MCF 10A (cell line): ENCODE results near the gene SERPINB8. TPM values are rescaled to one million over a fixed set of nuclear protein-coding genes. Genes with fewer than 3 reads are reported as not detected.
A peak's percentile ranks its signal among the peaks of the same experiment; 100 is the strongest.
"Not testable (repeated sequence)": the region's sequence is repeated elsewhere in the genome, so short reads cannot be mapped to it uniquely, and the experiment has no call there.

Source experiments
- BruUV-seq: library from RNA; stranded (reverse); fragments of 400-500 nt; replicated peaks from 2 replicates; lab custom pipeline; 2021; lab: Mats Ljungman, UMichigan
- CTCF ChIA-PET: fragments of 300-600 bp; sonication (Branson Sonifier 250); formaldehyde crosslinking; extraction: SDS; loops from one replicate; lab custom pipeline; 2021; ENCODE audit warnings: antibody characterized with exemption, inconsistent platforms; lab: Yijun Ruan, JAX
- POLR2A ChIA-PET: fragments of 300-600, 350-650 bp; sonication (Branson Sonifier 250); formaldehyde crosslinking; extraction: SDS; loops from one replicate; lab custom pipeline; 2020; ENCODE audit warnings: antibody characterized with exemption, inconsistent platforms; lab: Yijun Ruan, JAX
- DNase-seq: peaks from one replicate; pipeline ENCODE4 v3.0.0-alpha.2; 2018; ENCODE audit not compliant: unreplicated experiment
- H3K27ac Mint-ChIP-seq: one replicate; pipeline ENCODE4 v1.8.0; 2022; ENCODE audit warnings: mild to moderate bottlenecking, low read depth, mixed read lengths; ENCODE audit not compliant: unreplicated experiment
- H3K27me3 Mint-ChIP-seq: one replicate; pipeline ENCODE4 v1.8.0; 2022; ENCODE audit warnings: mixed read lengths; ENCODE audit not compliant: insufficient read depth, unreplicated experiment
- H3K36me3 Mint-ChIP-seq: one replicate; pipeline ENCODE4 v1.8.0; 2022; ENCODE audit warnings: mild to moderate bottlenecking, moderate library complexity, mixed read lengths; ENCODE audit not compliant: insufficient read depth, unreplicated experiment
- H3K4me1 Mint-ChIP-seq: one replicate; pipeline ENCODE4 v1.8.0; 2022; ENCODE audit warnings: mixed read lengths; ENCODE audit not compliant: insufficient read depth, unreplicated experiment
- H3K4me3 Mint-ChIP-seq: one replicate; pipeline ENCODE4 v1.8.0; 2022; ENCODE audit warnings: mild to moderate bottlenecking, moderate library complexity, mixed read lengths; ENCODE audit not compliant: unreplicated experiment
- H3K9me3 Mint-ChIP-seq: one replicate; pipeline ENCODE4 v1.8.0; 2022; ENCODE audit warnings: mixed read lengths; ENCODE audit not compliant: unreplicated experiment
- intact Hi-C: fragments of 100-400 bp; cut with micrococcal nuclease; formaldehyde crosslinking; loops from 2 replicates; pipeline ENCODE4 v1.14.1; 2022
- total RNA-seq: library from RNA; stranded (reverse); gene quantifications from 2 replicates; pipeline ENCODE4 v1.2.3, GENCODE V29; 2022
- TF ChIP-seq, protein P1 (sequence below): fragments of 200-600 bp; IDR thresholded peaks from one replicate; pipeline ENCODE4 v1.8.0; 2022; ENCODE audit warnings: antibody characterized with exemption, mild to moderate bottlenecking; ENCODE audit not compliant: unreplicated experiment

SERPINB8 gene
- total RNA-seq, 1 experiment from 2014 or later: 58.0 TPM

DNA sequence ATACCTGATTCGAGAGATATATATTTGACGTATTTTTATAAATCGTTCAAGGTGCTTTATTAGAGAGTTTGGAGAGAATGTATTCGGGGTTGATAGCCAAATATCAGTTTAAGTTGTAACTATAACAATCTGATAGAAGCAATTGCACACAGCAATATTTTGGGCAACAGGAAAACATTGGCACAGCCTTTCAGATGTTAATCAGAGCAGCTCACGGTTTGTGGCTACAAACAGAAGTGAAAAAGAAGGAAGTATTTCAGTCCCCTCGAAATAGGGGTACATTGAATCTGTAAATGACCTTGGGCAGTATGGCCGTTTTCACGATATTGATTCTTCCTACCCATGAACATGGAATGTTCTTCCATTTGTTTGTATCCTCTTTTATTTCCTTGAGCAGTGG is 41.5 kb upstream of the SERPINB8 start:
- no peaks in the 10 kb centered on the region for H3K27me3 Mint-ChIP-seq
- no peak for DNase-seq
- ChIA-PET CTCF (interaction anchor here (0.6 to 1.0 kb wide), 3 partner anchors 8 to 127 kb away, joined by 3 to 6 read pairs (median 4); no protein-coding TSS in a partner anchor), POLR2A (interaction anchor here (0.7 kb wide), 1 partner anchor 34 kb away, joined by 3 read pairs; no protein-coding TSS in a partner anchor)
- no peaks in the 10 kb centered on the region for H3K36me3 Mint-ChIP-seq
- intact Hi-C loops: no loop called here
- no peaks in the 10 kb centered on the region for H3K9me3 Mint-ChIP-seq
- no peaks in the 10 kb centered on the region for H3K4me1 Mint-ChIP-seq
- BruUV-seq: no TSS peak
- H3K27ac Mint-ChIP-seq: no peak overlapping the region
- TF ChIP-seq, protein P1, sequence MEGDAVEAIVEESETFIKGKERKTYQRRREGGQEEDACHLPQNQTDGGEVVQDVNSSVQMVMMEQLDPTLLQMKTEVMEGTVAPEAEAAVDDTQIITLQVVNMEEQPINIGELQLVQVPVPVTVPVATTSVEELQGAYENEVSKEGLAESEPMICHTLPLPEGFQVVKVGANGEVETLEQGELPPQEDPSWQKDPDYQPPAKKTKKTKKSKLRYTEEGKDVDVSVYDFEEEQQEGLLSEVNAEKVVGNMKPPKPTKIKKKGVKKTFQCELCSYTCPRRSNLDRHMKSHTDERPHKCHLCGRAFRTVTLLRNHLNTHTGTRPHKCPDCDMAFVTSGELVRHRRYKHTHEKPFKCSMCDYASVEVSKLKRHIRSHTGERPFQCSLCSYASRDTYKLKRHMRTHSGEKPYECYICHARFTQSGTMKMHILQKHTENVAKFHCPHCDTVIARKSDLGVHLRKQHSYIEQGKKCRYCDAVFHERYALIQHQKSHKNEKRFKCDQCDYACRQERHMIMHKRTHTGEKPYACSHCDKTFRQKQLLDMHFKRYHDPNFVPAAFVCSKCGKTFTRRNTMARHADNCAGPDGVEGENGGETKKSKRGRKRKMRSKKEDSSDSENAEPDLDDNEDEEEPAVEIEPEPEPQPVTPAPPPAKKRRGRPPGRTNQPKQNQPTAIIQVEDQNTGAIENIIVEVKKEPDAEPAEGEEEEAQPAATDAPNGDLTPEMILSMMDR: no peak
- H3K4me3 Mint-ChIP-seq: no peak overlapping the region

DNA sequence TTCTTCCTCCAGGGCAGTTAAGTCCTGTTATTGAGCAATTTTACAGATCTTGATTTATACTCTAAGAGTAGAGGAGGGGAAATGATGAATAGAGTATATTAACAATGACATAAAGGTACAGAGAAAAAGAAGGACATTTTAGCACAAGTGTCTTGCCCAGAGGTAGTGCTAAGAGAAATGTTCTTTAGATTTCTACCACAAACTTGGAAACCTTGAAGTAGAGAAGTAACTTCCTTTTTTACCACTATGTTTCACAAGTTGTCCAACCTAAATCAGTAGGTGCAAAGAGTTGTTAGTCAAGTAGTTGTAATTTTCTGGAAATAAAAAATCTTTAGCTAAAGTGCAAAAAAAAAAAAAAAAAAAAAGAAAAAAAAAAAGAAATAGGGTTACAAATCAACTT is 40.5 kb upstream of the SERPINB8 start:
- POLR2A ChIA-PET, H3K4me1 Mint-ChIP-seq, H3K36me3 Mint-ChIP-seq, intact Hi-C loops, H3K27me3 Mint-ChIP-seq, H3K4me3 Mint-ChIP-seq, H3K27ac Mint-ChIP-seq, H3K9me3 Mint-ChIP-seq, DNase-seq, BruUV-seq: not testable (repeated sequence)
- CTCF ChIA-PET: interaction anchor here (1.5 kb wide), 1 partner anchor 21 kb away, joined by 3 read pairs; the partner anchor contains the start of gene SERPINB10

DNA sequence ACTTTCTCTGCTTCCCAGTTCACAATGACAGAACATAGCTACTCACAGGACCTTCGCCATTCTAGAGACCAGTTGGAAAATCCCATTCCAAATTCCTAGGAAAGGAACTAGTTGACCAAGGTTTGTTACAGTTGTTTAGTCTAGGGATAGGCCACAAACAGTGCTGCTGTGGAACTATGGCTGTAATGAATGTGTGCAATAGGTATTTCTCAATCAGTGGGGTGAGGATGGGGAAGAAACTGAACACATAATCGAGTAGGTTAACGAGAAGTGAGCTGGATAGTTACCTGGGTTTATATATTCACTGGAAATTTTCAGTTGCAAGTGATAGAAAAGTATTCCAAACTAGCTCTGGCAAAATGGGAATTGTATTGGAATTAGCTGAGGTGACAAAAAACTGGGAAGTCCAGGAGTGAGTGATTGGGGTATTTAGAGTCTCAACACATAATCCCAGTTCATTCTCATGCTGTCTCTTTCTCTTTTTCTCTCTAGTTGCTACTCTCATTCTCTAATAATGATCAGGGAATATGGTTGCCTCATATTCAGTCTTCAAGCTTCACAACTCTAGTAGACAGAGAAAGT is 39.0 kb upstream of the SERPINB8 start:
- intact Hi-C loops: no loop called here
- Mint-ChIP-seq H3K36me3 (no peaks in the 10 kb centered on the region), H3K9me3 (no peaks in the 10 kb centered on the region), H3K4me3 (no peak overlapping the region), H3K4me1 (no peaks in the 10 kb centered on the region), H3K27me3 (no peaks in the 10 kb centered on the region), H3K27ac (no peak overlapping the region)
- ChIA-PET CTCF (interaction anchor here (1.2 to 1.5 kb wide), 2 partner anchors 23 to 412 kb away, joined by 3 read pairs; partner anchors contain the start of gene SERPINB10), POLR2A (interaction anchor here (0.9 kb wide), 1 partner anchor 12 kb away, joined by 4 read pairs; no protein-coding TSS in a partner anchor)
- no TSS peak for BruUV-seq
- TF ChIP-seq, protein P1: no peak
- DNase-seq: no peak

DNA sequence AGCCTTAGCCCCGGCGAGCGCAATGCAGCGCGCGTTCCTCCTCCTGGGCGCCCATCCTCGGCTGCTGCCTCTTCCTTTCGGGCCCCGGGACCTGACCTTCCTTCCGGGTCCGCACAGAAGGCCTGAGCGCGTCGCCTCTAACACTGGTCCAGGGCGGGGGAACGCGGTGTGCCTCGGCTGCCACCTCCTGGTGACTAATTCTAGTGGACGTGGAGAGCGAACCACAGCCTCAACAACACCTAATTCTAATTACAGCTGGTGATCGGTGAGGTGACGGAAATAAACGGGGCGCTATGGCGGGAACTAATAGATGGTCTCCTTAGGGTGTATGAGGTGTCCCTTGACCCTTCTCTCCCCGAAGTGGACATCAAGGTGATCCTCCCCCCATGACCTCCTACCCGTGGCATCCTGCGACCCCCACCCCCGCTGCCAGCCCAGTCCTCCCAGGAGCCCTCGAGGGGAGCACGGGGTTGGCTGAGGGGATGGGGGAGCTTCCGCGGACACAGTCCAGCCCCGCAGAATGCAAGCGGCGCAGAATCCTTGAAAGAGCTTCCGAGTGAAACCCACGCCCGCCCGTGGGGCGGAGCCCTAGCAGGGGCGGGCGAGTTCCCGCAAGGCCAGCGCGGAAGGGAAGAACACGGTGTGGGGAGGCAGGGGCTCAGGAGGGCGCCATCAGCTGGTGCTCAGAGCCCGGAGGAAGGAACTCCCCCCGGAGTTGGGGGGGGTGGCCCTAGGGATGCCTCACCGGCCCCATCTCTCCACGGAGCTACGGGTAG is 33.5 kb upstream of the SERPINB8 start:
- Mint-ChIP-seq H3K27me3 (no peaks in the 10 kb centered on the region), H3K36me3 (no peaks in the 10 kb centered on the region), H3K9me3 (no peaks in the 10 kb centered on the region), H3K4me1 (no peaks in the 10 kb centered on the region), H3K4me3 (no peak overlapping the region), H3K27ac (peak overlapping the region; percentile 40)
- ChIA-PET CTCF (interaction anchor here (0.6 to 6.1 kb wide), 67 partner anchors 8 to 1807 kb away, joined by 3 to 65 read pairs (median 5); partner anchors contain the start of genes SERPINB12, SERPINB2 and SERPINB7), POLR2A (interaction anchor here (0.7 to 3.2 kb wide), 16 partner anchors 12 to 425 kb away, joined by 3 to 12 read pairs (median 4); partner anchors contain the start of gene SERPINB10)
- DNase-seq: peak; percentile 90
- intact Hi-C loops: loop anchor here (1.0 to 5.0 kb wide), 7 partner anchors 54 to 426 kb away; no protein-coding TSS in a partner anchor
- TF ChIP-seq, protein P1: peak; percentile 75
- no TSS peak for BruUV-seq
